Measurements from ENCODE around the gene EVPLL. TPM values are rescaled to one million over a fixed set of nuclear protein-coding genes. Genes with fewer than 3 reads are reported as not detected.

The EVPLL gene
- total and polyA plus RNA-seq, 9 of the 15 experiments (the other 6 are each of a cell fraction or from before 2014, with no cell fraction given): not detected

DNA sequence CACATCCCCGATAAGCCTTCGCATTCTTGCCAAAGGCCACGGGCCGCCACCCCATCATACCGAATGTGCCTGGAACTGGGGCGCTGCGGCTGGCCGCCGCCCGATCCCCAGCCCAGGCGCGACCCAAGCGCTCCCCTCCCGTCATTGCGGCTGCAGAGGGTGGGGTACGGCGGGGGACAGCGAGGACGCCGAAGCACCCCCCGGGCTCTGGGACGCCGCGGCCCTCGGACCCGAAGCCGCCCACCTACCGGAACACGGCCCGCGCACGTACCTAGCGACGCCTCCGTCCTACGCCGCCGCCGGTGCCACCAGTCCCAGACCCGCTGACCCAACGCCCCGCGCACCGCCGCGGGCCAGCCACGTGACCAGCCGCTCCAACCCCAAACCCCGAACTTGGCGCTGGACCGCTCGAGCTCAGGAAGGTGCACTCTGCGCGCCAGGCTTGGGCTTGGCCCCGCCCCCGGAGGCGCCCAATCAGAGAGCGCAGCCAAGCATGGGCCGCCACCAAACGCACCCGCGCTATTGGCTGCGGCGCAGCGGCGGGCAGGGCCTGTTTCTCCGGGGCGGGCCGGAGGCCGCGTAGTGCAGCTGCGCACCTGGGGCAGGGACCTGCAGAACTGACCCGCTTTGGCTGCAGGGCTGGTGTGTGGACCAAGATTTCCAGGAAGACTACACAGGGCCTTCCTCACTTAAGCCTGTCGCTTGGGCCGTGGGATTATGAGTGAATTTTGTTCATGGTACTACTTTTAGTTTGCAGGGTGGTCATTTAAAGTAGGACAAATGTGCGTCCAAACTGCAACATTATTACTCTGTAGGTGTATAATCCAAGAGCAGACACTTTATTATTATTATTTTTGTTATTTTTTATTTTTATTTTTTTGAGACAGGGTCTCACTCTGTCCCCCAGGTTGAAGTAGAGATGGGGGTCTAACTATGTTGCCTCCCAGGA lies 14.2 kb upstream of the EVPLL start, which contains the start of gene SHMT1 (continued):
- no peak for TF ChIP-seq NELFE (IDR thresholded peaks at IDR 0.05; ENCODE audit: insufficient read depth, insufficient read length)
- no peak for TF ChIP-seq SETDB1 (IDR thresholded peaks at IDR 0.05; ENCODE audit: low read length)
- no peak for TF ChIP-seq ZNF140 (CRISPR knock-in tag; IDR thresholded peaks at IDR 0.05)
- no peak for TF ChIP-seq NFIC (IDR thresholded peaks at IDR 0.05)
- no peak for TF ChIP-seq KDM1A (IDR thresholded peaks at IDR 0.05)
- TF ChIP-seq NUFIP1 (IDR thresholded peaks at IDR 0.05; ENCODE audit: partially characterized antibody): no peak
- TF ChIP-seq ZNF766 (CRISPR knock-in tag; conservative IDR thresholded peaks at IDR 0.05): no peak
- no peak for TF ChIP-seq DACH1 (IDR thresholded peaks at IDR 0.05; ENCODE audit: partially characterized antibody)
- TF ChIP-seq CBX8 (IDR thresholded peaks at IDR 0.05; ENCODE audit: borderline replicate concordance, extremely low read depth, low read depth, low read length, poor library complexity, severe bottlenecking): no peak
- no peak for TF ChIP-seq LCOR (CRISPR knock-in tag; IDR thresholded peaks at IDR 0.05)
- TF ChIP-seq ZSCAN29 (IDR thresholded peaks at IDR 0.05): no peak
- TF ChIP-seq ZNF785 (CRISPR knock-in tag; IDR thresholded peaks at IDR 0.05): no peak
- TF ChIP-seq MEF2D (tag; conservative IDR thresholded peaks at IDR 0.05; ENCODE audit: low read depth): no peak
- no peak for TF ChIP-seq CHCHD3 (CRISPR knock-in tag; IDR thresholded peaks at IDR 0.05)
- no peak for TF ChIP-seq TEAD1 (CRISPR knock-in tag; IDR thresholded peaks at IDR 0.05)
- no peak for TF ChIP-seq C11orf30 (IDR thresholded peaks at IDR 0.05; ENCODE audit: low read depth)
- TF ChIP-seq IFI16 (CRISPR knock-in tag; IDR thresholded peaks at IDR 0.05): no peak
- no peak for TF ChIP-seq CSDE1 (IDR thresholded peaks at IDR 0.05)
- TF ChIP-seq CAMTA2 (CRISPR knock-in tag; conservative IDR thresholded peaks at IDR 0.05): no peak
- TF ChIP-seq, protein P1, sequence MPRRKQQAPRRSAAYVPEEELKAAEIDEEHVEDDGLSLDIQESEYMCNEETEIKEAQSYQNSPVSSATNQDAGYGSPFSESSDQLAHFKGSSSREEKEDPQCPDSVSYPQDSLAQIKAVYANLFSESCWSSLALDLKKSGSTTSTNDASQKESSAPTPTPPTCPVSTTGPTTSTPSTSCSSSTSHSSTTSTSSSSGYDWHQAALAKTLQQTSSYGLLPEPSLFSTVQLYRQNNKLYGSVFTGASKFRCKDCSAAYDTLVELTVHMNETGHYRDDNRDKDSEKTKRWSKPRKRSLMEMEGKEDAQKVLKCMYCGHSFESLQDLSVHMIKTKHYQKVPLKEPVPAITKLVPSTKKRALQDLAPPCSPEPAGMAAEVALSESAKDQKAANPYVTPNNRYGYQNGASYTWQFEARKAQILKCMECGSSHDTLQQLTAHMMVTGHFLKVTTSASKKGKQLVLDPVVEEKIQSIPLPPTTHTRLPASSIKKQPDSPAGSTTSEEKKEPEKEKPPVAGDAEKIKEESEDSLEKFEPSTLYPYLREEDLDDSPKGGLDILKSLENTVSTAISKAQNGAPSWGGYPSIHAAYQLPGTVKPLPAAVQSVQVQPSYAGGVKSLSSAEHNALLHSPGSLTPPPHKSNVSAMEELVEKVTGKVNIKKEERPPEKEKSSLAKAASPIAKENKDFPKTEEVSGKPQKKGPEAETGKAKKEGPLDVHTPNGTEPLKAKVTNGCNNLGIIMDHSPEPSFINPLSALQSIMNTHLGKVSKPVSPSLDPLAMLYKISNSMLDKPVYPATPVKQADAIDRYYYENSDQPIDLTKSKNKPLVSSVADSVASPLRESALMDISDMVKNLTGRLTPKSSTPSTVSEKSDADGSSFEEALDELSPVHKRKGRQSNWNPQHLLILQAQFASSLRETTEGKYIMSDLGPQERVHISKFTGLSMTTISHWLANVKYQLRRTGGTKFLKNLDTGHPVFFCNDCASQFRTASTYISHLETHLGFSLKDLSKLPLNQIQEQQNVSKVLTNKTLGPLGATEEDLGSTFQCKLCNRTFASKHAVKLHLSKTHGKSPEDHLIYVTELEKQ (CRISPR knock-in tag; IDR thresholded peaks at IDR 0.05): no peak
- TF ChIP-seq CCNT2 (IDR thresholded peaks at IDR 0.05; ENCODE audit: borderline replicate concordance, extremely low read depth, insufficient read length, low read depth, low read length): peak; percentile 63
- TF ChIP-seq, protein P2, sequence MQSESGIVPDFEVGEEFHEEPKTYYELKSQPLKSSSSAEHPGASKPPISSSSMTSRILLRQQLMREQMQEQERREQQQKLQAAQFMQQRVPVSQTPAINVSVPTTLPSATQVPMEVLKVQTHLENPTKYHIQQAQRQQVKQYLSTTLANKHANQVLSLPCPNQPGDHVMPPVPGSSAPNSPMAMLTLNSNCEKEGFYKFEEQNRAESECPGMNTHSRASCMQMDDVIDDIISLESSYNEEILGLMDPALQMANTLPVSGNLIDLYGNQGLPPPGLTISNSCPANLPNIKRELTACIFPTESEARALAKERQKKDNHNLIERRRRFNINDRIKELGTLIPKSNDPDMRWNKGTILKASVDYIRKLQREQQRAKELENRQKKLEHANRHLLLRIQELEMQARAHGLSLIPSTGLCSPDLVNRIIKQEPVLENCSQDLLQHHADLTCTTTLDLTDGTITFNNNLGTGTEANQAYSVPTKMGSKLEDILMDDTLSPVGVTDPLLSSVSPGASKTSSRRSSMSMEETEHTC (IDR thresholded peaks at IDR 0.05): no peak
- no peak for TF ChIP-seq KLF6 (CRISPR knock-in tag; IDR thresholded peaks at IDR 0.05; ENCODE audit: borderline replicate concordance)
- TF ChIP-seq ZNF668 (CRISPR knock-in tag; IDR thresholded peaks at IDR 0.05): no peak

Measured in K562 (cell line).